ENCODE measurements around the gene ZYX. TPM values are rescaled to one million over a fixed set of nuclear protein-coding genes. Genes with fewer than 3 reads are reported as not detected.

The ZYX gene
- polyA plus RNA-seq, 1 of the 3 experiments (the other 2 are of a cell fraction), result 271 TPM

- TF ChIP-seq, protein P1, sequence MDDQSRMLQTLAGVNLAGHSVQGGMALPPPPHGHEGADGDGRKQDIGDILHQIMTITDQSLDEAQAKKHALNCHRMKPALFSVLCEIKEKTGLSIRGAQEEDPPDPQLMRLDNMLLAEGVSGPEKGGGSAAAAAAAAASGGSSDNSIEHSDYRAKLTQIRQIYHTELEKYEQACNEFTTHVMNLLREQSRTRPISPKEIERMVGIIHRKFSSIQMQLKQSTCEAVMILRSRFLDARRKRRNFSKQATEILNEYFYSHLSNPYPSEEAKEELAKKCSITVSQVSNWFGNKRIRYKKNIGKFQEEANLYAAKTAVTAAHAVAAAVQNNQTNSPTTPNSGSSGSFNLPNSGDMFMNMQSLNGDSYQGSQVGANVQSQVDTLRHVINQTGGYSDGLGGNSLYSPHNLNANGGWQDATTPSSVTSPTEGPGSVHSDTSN (IDR thresholded peaks at IDR 0.05), result no peak
- no peak for TF ChIP-seq GATA2 (CRISPR knock-in tag; IDR thresholded peaks at IDR 0.05)
- TF ChIP-seq EZH2phosphoT487 (IDR thresholded peaks at IDR 0.05; ENCODE audit: borderline replicate concordance, low read depth), result no peak
- TF ChIP-seq RFX5 (IDR thresholded peaks at IDR 0.05; ENCODE audit: low read length), result no peak
- no peak for TF ChIP-seq RXRA (IDR thresholded peaks at IDR 0.05; ENCODE audit: borderline replicate concordance, low read depth)
Measured at GRCh38 chr7:143394777-143395176, 13.6 kb downstream of the ZYX start (continued).

- DNase-seq, result no peak
- H3K79me2 ChIP-seq (ENCODE audit: insufficient read depth), result no peaks in the 10 kb centered on the region
Measured at GRCh38 chr7:143395187-143396149, 14.3 kb downstream of the ZYX start.

More at GRCh38 chr7:143395187-143396149, 14.3 kb downstream of the ZYX start:
- ChIA-PET POLR2A (no interaction called here), CTCF (interaction anchor here (0.8 to 8.3 kb wide), 6 partner anchors 9 to 155 kb away, joined by 4 to 43 read pairs (median 10); partner anchors contain the start of gene ZYX)
- H3K36me3 ChIP-seq (replicated peaks in 1 of 2; ENCODE audit: control insufficient read depth in 1 of 2, insufficient read depth in 2 of 2, low read length in 1 of 2), result peaks cover 18 to 19% of the 10 kb centered on the region in 2 experiments
- no peak overlapping the region for H3K9ac ChIP-seq
- H3K9me3 ChIP-seq, result no peaks in the 10 kb centered on the region
- peaks cover 26% of the 10 kb centered on the region for H4K20me1 ChIP-seq (ENCODE audit: insufficient read depth)
- WGBS (ENCODE audit: low lambda C conversion rate), result 85% methylated on average over 21 of the region's 21 CpGs
- TF ChIP-seq SMC3 (IDR thresholded peaks at IDR 0.05; ENCODE audit: low read depth, low read length) (no peak), TEAD4 (IDR thresholded peaks at IDR 0.05; ENCODE audit: borderline replicate concordance, insufficient read depth) (no peak), REST (IDR thresholded peaks at IDR 0.05; ENCODE audit: low read depth, low read length) (no peak), MXI1 (IDR thresholded peaks at IDR 0.05; ENCODE audit: low read depth, low read length) (no peak)
- TF ChIP-seq, protein P2, sequence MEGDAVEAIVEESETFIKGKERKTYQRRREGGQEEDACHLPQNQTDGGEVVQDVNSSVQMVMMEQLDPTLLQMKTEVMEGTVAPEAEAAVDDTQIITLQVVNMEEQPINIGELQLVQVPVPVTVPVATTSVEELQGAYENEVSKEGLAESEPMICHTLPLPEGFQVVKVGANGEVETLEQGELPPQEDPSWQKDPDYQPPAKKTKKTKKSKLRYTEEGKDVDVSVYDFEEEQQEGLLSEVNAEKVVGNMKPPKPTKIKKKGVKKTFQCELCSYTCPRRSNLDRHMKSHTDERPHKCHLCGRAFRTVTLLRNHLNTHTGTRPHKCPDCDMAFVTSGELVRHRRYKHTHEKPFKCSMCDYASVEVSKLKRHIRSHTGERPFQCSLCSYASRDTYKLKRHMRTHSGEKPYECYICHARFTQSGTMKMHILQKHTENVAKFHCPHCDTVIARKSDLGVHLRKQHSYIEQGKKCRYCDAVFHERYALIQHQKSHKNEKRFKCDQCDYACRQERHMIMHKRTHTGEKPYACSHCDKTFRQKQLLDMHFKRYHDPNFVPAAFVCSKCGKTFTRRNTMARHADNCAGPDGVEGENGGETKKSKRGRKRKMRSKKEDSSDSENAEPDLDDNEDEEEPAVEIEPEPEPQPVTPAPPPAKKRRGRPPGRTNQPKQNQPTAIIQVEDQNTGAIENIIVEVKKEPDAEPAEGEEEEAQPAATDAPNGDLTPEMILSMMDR (IDR thresholded peaks at IDR 0.05), result peak; percentile 44
- TF ChIP-seq, protein P3, sequence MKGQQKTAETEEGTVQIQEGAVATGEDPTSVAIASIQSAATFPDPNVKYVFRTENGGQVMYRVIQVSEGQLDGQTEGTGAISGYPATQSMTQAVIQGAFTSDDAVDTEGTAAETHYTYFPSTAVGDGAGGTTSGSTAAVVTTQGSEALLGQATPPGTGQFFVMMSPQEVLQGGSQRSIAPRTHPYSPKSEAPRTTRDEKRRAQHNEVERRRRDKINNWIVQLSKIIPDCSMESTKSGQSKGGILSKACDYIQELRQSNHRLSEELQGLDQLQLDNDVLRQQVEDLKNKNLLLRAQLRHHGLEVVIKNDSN (IDR thresholded peaks at IDR 0.05; ENCODE audit: borderline replicate concordance, low read depth), result no peak
- no peak overlapping the region for H3K27ac ChIP-seq (ENCODE audit: low read depth in 2 of 2, low read length in 1 of 2)
- H3K27me3 ChIP-seq (ENCODE audit: insufficient read depth), result no peaks in the 10 kb centered on the region
- H3K4me1 ChIP-seq (ENCODE audit: control insufficient read depth in 1 of 2, insufficient read depth in 2 of 2, low read depth in 1 of 2, low read length in 1 of 2), result peaks cover 10 to 15% of the 10 kb centered on the region in 2 experiments; a peak in 3 of 4 replicates
- H3K9me2 ChIP-seq, result no peaks in the 10 kb centered on the region
- H3K4me3 ChIP-seq (ENCODE audit: low read depth in 2 of 2, low read length in 1 of 2), result no peak overlapping the region
- peaks cover 45% of the 10 kb centered on the region for H3F3A ChIP-seq (replicated peaks; ENCODE audit: insufficient read depth)
- H3K4me2 ChIP-seq, result no peak overlapping the region
- H2AFZ ChIP-seq (ENCODE audit: low read depth), result no peak overlapping the region
